Effector CD8-positive, alpha-beta T cell (primary cell): ENCODE results near the gene SEC22C.

Source experiments
- DNase-seq: peaks from one replicate; lab custom pipeline; 2025; lab: John Stamatoyannopoulos, UW

SEC22C gene

GRCh38 chr3:42498034-42498433, 83.7 kb downstream of the SEC22C start:
- no peak for DNase-seq
